Hematopoietic multipotent progenitor cell treated with erythropoietin and hydrocortisone succinate and interleukin-3 and kit ligand, for 4 days (in vitro differentiated cells): Measurements from ENCODE around the gene SLC49A3.
"Not testable (repeated sequence)": the region's sequence is repeated elsewhere in the genome, so short reads cannot be mapped to it uniquely, and the experiment has no call there.

Source experiments
- DNase-seq: peaks from one replicate; pipeline ENCODE4 v3.0.0-alpha.2; 2015

SLC49A3 gene

DNA sequence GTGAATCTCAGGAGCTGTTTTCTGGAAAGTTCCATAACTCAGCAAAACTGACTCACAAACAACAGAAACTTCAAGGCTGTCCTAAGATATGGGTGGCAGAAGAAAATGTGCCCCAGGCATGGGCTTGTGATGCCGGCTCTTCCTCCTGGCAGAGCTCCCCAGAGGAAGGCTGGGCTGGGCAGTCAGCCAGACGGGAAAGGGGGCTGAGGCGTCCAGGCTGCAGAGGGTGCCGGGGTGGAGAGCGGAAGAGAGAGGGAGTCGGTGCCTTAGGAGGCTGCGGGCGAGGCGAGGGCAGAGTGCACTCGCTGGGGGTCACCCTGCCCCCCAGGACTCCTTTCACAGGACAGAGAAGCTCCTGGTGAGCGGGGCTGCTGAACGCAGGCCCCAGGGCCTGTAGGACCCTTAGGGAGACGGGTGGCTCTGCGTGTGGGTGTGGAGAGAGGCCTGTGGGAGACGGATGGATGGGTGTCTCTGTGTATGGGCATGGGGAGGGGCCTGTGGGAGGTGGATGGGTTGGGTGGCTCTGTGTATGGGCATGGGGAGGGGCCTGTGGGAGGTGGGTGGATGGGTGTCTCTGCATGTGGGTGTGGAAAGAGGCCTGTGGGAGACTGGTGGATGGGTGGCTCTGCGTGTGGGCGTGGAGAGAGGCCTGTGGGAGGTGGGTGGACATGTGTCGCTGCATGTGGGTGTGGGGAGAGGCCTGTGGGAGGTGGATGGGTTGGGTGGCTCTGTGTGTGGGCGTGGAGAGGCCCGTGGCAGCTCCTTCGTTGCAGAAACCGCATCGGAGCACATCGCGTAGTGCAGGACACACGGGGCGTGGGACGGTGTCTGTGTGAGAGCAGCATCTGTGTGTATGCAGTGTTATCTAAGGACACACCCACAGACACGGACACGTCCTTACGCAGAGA, 32.6 kb upstream of the SLC49A3 start:
- peak; percentile 36 for DNase-seq

DNA sequence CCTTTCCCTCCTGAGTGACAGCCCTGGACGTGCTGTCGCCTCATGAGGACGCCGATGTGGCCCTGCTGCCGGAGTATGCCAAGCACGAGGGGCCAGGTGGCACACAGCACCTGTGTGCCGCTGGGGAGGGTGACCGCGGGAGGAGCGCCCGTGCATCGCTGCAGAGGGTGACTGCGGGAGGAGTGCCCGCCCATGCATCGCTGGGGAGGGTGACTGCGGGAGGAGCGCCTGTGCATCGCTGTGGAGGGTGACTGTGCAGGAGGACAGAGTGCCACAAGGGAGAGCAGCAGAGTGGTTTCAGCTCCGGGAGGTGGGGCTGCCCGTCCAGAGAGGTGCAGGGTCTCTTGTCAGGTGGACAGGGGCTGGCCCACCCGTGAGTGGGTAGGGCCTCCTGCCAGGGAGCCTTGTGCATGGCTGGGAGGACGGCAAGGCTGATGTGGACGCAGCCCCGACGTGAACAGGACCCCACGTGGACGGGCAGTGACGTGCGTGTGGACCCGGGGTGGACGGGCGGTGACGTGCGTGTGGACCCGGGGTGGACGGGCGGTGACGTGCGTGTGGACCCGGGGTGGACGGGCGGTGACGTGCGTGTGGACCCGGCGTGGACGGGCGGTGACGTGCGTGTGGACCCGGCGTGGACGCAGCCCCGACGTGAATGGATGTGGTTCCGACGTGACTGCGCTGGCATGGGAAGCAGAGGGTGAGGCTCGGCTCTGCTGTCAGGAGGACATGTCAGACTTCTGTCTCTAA, 31.3 kb upstream of the SLC49A3 start:
- DNase-seq: no peak

DNA sequence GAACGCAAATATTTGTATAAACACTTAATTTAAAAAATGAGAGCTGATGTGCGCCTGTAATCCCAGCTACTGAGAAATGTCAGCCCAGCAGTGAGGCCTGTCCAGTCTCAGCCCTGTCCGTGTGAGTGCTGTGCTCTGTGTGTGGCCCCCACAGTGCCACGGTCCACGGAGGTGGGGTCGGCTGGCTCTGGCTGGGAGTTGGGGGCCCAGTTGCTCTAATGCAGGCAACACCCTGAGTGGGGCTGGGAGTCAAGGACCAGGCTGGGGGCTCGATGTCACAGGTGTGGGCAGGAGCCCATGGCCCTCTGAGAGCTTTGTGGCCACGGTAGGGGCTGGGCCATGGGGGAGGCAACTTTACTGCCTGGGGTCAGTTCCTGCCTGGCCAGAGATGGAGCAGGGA, 29.5 kb upstream of the SLC49A3 start:
- no peak for DNase-seq

DNA sequence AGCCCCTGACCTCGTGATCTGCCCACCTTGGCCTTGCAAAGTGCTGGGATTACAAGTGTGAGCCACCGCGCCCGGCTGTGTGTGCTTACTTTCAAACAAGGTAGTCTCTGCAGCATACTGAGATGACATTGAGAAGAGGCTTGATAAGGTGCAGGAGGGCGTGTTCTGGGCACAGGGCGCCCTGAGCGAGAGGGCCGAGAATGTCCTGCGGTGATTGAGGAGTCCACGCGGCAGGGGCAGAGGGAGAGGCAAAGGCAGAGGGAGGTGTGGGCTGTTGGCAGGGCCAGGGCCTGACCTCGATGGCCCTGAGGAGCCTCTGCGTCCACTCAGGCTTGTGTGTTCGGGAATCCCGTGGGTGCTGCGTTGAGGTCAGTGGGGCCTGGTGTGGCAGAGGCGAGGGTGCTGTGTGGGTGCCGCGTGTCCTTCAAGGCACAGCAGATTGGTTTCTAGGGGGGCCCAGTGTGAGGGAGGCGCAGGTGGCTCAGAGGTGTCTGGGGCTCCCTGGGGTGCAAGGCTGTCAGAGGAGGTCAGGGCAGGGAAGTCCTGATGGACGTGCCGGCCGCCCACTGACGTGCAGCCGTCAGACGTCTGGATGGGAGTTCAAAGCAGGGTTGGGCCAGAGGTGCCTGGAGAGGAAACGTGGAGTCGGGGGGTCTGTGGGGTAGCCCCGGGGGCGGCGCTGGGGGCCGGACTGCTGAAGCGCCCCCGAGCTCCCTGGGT, 28.8 kb upstream of the SLC49A3 start:
- no peak for DNase-seq

DNA sequence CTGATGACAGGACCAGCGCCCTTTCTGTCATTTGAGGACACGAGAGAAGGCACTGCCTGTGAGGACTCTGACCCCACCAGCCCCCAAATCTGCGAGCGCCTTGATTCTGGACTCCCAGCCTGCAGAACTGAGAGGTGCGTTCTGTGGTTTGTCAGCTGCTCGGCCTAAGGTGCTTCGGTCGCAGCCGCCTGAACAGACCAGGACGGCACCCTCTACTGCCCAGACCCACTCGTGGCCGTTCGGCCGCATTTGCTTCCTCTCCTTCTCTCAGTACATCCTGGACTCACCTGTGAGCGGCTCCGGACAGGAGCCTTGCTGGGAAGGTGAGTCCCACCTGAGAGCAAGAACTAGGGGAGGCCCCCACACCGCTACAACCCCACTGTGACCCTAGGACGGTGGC, 25.1 kb upstream of the SLC49A3 start:
- no peak for DNase-seq

DNA sequence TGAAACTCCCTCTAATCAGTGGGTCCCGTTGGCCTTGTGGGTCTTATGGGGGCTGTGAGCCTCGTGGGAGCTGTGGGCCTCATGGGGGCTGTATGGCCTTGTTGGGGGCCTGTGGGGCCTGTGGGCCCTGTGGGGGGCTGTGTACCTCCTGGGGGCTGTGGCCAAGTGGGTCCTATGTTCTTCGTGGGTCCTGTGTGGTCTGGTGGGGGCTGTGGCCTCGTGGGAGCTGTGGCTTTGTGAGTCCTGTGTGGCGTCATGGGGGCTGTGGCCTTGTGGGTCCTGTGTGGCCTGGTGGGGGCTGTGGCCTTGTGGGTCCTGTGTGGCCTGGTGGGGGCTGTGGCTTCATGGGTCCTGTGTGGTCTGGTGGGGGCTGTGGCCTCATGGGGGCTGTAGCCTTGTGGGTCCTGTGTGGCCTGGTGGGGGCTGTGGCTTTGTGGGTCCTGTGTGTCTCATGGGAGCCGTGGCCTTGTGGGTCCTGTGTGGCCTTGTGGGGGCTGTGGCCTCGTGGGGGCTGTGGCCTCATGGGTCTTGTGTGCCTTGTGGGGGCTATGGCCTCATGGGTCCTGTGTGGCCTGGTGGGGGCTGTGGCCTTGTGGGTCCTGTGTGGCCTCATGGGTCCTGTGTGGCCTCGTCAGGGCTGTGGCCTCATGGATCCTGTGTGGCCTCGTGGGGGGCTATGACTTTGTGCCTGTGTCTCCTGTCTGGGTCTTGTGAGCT, 24.1 kb upstream of the SLC49A3 start:
- DNase-seq: no peak

DNA sequence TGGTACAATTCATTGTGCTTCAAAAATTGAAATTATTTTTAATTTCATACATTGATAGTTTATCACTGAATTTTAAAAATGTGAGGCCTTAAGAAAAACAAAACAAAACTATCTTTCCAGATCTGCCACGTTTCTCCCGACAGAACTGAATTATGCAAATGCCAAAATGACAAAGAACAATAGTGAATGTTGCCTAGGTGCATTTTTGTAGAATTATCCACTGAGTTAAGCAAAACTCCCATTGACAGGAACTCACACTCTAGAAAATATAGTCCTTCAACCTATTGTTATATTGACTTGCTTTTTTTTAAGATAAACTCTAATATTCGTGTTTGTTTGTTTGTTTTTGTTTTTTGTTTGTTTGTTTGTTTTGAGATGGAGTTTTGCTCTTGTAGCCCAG, 23.1 kb upstream of the SLC49A3 start:
- no peak for DNase-seq

DNA sequence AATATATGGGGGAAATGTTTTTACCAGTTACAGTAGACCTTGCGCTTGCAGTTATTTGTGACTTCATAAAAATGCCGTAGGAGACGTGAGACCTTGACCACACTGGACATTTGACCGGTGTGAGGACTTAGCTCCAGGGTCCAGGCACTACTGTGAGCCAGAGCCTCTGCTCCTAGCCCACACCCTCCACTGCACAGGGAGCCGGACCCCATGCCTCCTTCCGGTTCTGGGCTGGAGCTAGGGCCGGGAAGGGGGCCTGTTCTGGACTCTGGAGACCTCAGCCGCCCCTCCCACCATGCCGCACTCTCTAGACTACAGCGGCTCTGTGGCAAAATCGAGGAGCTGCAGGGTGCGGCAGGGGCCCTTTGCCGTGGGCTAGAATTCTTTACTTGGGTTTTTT, 22.0 kb upstream of the SLC49A3 start:
- DNase-seq: no peak

- no peak for DNase-seq
Observed at GRCh38 chr4:710116-710515, 21.2 kb upstream of the SLC49A3 start.

- DNase-seq: no peak
Observed at GRCh38 chr4:709348-709747, 20.4 kb upstream of the SLC49A3 start.

GRCh38 chr4:708631-708933, 19.6 kb upstream of the SLC49A3 start:
- no peak for DNase-seq

- no peak for DNase-seq
Observed at GRCh38 chr4:707929-708630, 19.1 kb upstream of the SLC49A3 start.

DNA sequence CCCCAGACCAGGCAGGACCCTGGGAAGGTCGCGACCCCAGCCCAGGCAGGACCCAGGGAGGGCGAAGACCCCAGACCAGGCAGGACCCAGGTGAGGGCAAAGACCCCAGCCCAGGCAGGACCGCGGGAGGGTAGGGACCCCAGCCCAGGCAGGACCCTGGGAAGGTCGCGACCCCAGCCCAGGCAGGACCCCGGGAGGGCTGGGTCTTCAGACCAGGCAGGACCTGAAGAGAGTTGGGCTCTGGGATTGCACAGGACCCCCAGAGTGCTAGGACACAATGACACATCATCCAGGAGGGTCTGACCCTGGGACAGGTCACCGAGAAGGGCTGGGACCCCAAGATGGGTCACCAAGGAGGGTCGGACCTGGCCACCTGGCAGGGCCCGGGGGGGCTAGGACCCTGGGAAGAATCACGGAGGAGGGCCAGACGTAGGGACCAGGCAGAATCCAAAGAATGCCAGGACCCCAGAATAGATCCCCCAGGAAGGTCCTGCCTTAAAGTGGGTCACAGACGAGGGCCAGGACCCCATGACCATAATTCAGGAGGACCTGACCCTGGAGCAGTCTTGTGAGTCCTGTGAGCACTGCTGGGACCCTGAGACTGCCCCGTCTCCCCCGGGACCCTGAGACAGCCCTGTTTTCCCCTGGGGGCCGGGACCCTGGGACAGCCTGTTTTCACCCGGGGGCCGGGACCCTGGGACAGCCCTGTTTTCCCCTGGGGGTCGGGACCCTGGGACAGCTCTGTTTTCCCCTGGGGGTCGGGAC, 18.1 kb upstream of the SLC49A3 start:
- no peak for DNase-seq

DNA sequence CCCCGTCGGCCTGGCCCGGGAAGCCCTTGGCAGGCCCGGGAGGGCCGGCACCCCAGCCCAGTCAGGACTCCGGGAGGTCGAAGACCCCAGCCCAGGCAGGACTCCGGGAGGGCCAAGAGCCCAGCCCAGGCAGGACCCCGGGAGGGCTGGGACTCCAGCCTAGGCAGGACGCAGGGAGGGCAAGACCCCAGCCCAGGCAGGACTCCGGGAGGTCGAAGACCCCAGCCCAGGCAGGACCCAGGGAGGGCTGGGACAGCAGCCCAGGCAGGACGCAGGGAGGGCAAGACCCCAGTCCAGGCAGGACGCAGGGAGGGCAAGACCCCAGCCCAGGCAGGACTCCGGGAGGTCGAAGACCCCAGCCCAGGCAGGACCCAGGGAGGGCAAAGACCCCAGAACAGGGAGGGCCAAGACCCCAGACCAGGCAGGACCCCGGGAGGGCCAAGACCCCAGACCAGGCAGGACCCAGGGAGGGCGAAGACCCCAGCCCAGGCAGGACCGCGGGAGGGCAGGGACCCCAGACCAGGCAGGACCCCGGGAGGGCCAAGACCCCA, 17.2 kb upstream of the SLC49A3 start:
- DNase-seq: not testable (repeated sequence)

- peak; percentile 98 for DNase-seq
Observed at GRCh38 chr4:705278-706082, 16.5 kb upstream of the SLC49A3 start, which contains the start of gene PCGF3. Gene PCGF3, plus strand, starts transcription at chr4:705832. Its CDS starts 27,849 bp downstream, at chr4:733681.

GRCh38 chr4:704971-705277, 16.0 kb upstream of the SLC49A3 start:
- DNase-seq: no peak

- DNase-seq: no peak
Observed at GRCh38 chr4:704198-704891, 15.4 kb upstream of the SLC49A3 start.

- no peak for DNase-seq
Observed at GRCh38 chr4:703336-704197, 14.6 kb upstream of the SLC49A3 start.

DNA sequence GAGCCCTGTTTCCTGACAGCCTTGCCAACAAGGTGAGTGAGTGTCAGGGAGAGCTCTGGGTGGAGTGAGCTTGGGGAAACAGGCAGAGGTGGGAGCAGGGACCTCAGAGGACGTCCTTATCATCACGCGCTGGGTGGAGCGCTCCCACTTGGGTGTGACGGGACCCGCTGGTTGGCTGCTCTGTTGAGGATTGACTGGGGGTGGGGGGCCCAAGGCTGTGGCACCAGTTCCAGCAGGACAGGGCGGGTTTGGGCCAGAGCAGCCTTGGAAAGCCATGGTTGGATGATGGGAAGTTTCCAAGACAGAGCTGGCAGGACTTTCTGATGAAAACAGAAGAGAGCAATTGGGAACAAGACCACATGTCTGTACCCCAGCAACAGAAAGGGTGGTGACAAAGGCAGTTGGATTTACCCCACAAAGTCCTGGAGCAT, 13.7 kb upstream of the SLC49A3 start:
- peak; percentile 35 for DNase-seq
